ENCODE data around the gene KCNQ5.
"Not testable (repeated sequence)": the region's sequence is repeated elsewhere in the genome, so short reads cannot be mapped to it uniquely, and the experiment has no call there.

The KCNQ5 gene

DNA sequence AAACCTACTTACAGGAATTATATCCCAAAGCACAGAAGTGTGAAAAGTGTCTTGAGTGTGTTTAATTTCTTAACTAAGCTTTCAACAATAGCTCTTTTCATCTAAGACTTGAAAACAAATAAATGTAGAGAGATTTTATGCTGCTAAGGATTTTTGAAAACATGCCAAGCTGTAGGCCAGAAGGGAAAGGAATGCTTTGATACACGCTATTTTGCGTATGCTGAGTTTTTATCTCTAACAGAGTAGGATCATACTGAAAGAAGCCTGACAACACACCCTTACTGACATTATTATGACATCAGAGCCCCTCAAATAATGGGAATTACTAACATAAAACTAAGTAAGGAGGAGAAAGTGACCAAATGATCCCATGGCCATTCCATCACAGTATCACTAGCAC is 338.0 kb downstream of the KCNQ5 start:
- DNase-seq, result peak; percentile 15

GRCh38 chr6:72963946-72964345 is 342.1 kb downstream of the KCNQ5 start:
- DNase-seq, result no peak

DNA sequence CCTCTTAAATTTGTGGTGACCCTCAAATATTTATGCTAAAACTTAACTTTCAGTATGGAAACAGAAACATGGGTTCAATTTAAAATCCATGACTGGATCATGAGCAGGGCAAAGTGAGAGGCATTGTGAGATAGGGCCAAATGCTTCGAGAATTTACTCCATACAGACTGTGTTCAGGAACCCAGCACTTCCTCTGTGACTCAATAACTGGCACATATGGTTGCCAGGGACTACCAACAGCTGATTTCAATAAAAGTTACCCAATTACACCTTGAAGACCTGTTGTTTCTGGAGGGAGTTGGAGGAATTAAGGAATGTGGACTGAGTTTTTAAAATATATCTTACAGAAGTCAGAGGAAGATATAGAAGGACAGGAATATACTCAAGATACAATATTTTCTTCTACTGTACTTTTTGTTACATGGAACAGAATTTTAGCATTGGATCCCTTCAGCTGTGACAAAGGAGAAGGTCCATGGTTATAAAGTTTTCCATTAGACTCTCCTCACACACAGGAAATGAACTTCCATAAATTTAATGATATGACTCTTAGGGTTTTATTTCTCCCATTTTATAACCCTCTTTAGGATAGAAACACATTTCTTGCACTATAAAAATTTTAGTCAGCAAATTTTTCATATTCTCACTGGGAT is 344.9 kb downstream of the KCNQ5 start:
- DNase-seq, result no peak

GRCh38 chr6:72967329-72967728 is 345.5 kb downstream of the KCNQ5 start:
- no peak for DNase-seq

DNA sequence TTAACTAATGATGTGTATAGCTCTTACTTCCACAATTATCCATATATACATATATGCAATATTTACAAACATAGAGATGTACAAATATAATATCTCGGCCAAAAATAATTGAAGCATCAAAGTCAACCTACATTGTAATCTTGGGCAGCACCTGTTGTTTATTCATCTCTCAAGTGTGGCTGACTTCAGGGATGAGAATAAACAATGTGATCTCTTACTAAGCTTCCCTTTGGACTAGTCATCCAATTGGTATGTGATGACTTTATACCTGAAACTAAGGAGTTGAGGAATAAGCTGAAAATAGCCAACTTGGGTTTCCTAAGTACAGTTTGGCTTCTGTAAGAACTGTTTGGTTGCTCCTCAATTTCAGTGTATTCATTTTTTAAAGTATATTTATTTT is 346.8 kb downstream of the KCNQ5 start:
- DNase-seq, result no peak

- DNase-seq, result no peak
These were observed 347.8 kb downstream of the KCNQ5 start for GRCh38 chr6:72969666-72970065.

GRCh38 chr6:72972579-72972978 is 350.7 kb downstream of the KCNQ5 start:
- DNase-seq, result no peak

DNA sequence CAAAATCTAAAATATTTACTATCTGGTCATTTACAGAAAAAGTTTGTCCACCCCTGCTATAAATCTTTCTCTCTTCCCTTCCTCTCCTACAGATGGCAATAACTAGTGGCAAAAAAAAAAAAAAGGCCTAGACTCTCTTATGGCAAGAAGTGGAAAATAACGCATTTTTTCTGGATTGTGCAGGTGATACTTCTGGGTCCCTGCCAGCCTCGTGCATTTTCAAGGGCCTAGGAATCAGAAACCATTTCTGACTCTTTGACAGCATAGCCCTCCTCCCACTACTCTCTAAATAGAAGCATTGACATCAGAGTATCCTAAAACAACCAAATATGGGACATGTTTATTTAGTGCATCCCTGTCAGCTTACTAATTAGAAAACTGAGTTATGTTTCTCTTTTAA is 352.4 kb downstream of the KCNQ5 start:
- DNase-seq, result no peak

- no peak for DNase-seq
These were observed 353.5 kb downstream of the KCNQ5 start for GRCh38 chr6:72975352-72975752.

DNA sequence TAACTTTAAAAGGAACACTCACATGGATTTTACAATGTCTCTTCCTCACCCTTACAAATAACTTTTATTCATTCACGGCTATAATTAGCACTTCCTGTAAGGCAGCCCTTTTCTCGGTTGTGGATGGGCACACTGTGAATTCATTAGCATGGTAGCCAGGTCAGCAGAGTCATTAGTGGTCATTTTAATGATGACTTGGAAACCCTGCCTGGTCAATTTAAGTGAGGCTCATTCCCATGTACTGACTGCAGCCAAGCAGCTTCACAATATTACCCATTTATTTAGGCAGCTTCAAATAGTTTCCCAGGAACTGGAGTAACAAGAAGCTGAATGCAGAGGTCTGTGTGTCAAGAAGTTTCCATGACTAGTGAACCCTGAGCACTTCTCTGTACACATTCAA is 354.6 kb downstream of the KCNQ5 start:
- no peak for DNase-seq

DNA sequence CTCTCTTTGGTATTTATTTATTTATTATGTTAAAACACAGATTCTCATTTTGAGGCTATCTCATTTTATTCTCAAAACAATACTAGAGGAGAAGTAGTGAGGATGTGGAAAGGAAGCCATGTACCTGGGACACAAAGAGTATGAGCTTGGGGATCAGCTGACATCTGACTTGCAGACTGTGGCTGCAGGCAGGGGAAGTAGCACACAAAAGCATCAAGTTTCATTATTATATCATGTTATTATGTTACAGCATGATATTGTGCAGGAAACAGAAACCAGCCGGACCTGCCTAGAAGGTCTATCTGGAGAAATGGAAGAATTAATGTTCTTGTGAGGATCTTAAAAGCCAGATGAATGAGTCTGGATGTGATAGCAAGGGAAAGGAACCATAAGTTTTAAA is 355.2 kb downstream of the KCNQ5 start:
- DNase-seq, result no peak

DNA sequence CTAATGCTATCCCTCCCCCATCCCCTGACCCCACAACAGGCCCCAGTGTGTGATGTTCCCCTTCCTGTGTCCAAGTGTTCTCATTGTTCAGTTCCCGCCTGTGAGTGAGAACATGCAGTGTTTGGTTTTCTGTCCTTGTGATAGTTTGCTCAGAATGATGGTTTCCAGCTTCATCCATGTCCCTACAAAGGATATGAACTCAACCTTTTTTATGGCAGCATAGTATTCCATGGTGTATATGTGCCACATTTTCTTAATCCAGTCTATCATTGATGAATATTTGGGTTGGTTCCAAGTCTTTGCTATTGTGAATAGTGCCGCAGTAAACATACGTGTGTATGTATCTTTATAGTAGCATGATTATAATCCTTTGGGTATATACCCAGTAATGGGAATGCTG is 356.9 kb downstream of the KCNQ5 start:
- DNase-seq, result not testable (repeated sequence)

DNA sequence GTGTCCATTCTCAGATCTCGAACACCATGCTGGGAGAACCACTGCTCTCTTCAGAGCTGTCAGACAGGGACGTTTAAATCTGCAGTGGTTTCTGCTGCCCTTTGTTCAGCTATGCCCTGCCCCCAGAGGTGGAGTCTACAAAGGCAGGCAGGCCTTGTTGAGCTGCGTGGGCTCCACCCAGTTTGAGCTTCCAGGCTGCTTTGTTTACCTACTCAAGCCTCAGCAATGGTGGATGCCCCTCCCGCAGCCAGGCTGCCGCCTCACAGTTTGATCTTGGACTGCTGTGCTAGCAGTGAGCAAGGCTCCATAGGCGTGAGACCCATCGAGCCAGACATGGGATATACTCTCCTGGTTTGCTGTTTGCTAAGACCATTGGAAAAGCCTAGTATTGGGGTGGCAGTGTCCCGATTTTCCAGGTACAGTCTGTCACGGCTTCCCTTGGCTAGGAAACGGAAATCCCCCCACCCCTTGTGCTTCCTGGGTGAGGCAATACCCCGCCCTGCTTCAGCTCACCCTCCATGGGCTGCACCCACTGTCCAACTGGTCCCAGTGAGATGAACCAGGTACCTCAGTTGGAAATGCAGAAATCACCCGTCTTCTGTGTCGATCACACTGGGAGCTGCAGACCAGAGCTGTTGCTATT is 362.4 kb downstream of the KCNQ5 start:
- not testable (repeated sequence) for DNase-seq

DNA sequence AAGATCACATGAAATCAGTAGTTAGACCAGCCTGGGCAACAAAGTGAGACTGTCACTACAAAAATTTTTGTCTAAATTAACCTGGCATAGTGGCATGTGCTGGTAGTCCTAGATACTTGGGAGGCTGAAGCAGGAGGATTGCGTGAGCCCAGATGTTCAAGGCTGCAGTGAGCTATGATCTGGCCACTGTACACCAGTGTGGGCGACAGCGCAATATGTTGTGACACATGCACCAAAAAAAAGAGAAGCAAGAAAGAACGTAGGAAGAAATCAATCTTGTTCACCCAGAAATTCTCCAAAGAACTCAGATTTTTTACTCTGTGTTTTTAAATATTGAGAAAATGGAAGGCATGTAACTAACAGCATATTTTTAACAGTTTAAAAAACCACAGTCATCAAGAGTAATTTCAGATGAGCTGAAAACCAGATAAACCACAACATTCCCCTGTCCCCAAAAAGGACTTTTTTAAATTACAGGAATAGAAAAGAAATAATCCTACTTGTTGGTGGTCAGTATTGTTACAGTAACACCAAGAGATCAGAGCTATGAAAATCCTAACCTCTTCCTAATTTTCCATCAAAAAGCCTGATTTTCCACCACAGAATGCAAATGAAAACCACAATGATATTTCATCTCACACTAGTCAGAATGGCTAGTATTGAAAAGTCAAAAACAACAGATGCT is 363.3 kb downstream of the KCNQ5 start:
- DNase-seq, result peak; percentile 54

GRCh38 chr6:72987301-72987700 is 365.4 kb downstream of the KCNQ5 start:
- DNase-seq, result no peak

GRCh38 chr6:72999995-73000394 is 378.1 kb downstream of the KCNQ5 start:
- no peak for DNase-seq

GRCh38 chr6:73000460-73000859 is 378.6 kb downstream of the KCNQ5 start:
- DNase-seq, result no peak

GRCh38 chr6:73002588-73002987 is 380.7 kb downstream of the KCNQ5 start:
- DNase-seq, result no peak

DNA sequence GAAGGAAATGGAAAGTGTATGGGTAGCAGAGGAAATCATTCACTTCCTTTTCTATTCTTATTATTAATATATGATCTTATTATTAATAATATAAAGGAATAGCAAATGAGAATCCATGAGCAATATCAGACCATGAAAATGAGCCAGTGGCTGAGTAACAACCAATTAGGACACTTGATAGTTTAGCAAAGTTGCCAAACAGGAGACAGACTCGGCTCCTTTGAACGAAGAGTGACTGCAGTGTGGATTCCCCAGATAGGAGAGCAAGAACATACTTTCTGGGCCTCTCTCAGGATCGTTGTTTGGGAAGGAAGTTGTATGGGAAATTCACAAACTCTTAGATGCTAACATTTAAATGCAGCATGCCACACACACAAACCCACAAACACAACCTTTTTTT is 381.4 kb downstream of the KCNQ5 start:
- no peak for DNase-seq

GRCh38 chr6:73004231-73004630 is 382.4 kb downstream of the KCNQ5 start:
- no peak for DNase-seq

- no peak for DNase-seq
These were observed 383.0 kb downstream of the KCNQ5 start for GRCh38 chr6:73004861-73005260.

GRCh38 chr6:73006146-73006545 is 384.3 kb downstream of the KCNQ5 start:
- no peak for DNase-seq

DNA sequence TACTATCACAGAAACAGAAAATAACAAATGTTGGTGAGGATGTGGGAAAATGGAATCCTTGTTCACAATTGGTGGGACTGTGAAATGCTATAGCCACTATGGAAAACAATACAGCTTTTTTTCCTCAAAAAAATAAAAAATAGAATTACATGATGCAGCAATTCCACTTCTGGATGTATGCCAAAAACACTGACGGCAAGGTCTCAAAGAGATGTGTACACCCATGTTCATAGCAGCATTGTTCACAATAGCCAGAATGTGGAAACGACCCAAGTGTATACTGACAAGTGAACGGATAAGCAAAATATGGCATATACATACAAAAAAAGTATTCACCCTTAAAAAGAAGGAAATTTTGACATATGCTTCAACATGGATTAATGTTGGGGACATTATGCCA is 390.1 kb downstream of the KCNQ5 start:
- no peak for DNase-seq

GRCh38 chr6:73017476-73017875 is 395.6 kb downstream of the KCNQ5 start:
- DNase-seq, result no peak

All from fibroblast of skin of scalp (primary cell).